HG03460 (cell line): ENCODE measurements around the gene TRIM68.

Source experiments
- ATAC-seq: cut with Tn5 transposase; IDR thresholded peaks from one replicate; pipeline ENCODE4 v1.9.1; 2021; ENCODE audit not compliant: unreplicated experiment

The TRIM68 gene

DNA sequence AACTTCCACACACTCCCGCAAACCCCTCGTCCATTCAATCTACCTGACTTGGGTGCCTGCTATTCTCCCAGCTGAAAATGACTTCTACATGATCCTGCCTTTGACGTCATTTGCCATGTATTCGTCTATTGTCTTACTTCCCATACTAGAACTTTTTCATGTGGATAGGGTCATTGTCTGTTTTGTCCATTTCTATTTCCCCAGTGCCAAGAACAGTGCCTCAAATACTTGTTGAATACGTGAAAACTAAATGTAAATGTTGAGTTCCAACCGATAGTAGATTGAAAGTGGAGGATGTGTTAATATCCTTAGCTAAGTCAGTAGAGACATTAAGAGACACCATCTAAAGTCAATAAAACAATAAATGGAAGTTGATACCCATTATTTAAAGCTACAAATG is 935 bp downstream of the TRIM68 start:
- ATAC-seq, result no peak

DNA sequence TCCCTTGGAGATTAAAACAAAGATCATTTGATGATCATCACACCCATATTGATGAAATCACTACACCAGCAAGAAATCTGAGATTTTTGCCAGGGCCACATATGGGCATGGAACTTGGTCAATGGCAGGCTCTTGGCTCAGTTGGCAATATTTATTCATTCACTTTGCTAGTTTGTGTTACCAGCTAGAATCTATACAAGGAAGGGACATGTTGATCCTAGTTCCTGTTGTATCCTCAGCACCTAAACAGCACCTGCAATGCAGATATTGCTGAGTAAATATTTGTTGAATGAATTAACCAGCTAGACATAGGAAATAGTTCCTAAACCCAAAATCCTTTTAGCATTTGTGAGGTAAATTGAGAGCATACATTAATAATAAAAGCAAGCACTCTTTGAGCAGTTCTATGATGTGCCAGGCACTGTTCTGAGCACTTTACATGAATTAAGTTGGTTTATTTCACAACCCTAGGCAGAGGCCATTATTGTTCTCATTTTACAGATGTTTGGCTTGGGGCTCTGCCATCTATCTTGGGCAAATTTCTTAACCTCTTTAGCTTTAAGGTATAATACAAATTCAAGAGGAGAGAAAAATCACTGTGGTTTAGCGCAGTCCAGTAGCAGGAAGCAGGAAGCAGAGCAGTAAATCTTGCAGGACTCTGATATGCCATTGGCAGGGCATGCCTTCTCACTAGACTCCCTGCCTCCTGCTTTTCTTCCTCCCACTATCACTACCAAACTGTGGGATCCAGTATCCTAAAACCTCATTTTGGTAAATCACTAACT is 1.6 kb downstream of the TRIM68 start:
- ATAC-seq, result no peak

DNA sequence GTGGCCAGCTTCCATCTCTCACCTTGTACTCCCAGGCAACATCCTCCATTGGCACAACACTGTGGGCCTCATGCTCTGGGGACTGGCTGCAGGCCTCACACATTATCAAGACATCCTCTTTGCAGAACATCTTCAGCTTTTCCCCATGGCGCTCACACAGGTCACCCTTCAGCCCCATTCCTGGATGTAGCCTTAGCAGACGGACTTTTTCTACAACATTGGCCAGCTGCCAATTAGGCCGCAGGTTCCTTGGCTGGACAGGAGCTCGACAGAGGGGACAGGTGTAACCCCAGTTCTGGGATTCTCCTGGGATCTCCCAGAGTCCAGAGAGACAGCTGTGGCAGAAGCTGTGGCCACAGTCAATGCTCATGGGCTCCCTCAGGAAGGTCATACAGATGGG is 3.0 kb downstream of the TRIM68 start:
- ATAC-seq, result no peak

DNA sequence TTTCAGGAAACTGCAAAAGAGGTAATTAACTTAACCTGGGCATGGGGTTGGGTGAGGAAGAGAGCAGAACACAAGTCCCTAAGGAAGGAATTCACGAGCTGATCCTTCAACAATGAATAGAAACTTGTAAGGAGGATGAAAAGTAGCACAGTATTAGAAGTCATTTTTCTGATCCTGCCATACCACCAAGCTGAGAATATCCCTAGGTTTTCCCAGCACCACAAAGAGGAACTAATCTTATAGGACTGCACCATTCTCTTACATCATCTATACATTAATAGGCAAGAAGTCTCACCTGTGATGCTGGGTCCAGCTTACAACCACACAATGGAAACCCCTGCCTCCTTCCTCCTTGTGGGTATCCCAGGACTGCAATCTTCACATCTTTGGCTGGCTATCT is 14.3 kb downstream of the TRIM68 start, which contains the start of gene OR52I1:
Gene OR52I1 (plus strand): TSS at position 301 of the 400 bp plus-strand sequence. CDS start 0 bp downstream, at position 301.
- no peak for ATAC-seq

DNA sequence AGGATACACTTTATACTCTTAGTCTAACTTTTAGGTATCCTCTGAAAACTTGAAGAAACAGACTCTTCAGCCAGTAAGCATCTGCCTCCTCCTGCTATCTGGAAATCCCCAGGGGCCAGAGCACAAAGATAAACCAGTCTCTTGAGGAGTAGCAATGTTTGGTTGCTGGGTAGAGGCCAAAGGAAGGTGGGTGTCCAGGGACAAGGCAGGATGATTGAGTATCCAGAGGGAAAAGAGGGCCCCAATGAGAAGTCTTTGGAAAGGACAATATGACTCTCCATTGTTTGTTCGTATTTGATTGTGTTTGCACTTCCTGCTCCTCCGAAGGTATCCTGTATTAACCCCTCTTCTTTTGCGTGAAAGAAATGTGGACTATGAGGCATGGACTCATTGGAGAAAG is 19.0 kb downstream of the TRIM68 start:
- no peak for ATAC-seq

DNA sequence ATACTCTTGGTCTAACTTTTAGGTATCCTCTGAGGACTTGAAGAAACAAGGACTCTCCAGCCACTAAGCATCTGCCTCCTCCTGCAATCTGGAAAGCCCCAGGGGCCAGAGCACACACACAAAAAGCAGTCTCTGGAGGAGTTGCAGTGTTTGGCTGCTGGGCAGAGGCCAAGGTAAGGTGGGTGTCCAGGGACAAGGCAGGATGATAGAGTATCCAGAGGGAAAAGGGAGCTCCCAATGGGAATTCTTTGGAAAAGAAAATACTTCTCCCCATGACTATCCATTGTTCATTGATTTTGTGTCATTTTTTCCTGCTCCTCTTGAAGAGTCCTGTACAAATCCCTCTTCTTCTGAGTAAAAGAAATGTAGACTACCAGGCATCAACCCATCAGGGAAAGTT is 26.6 kb downstream of the TRIM68 start, which contains the start of gene OR52I2:
Gene OR52I2 (plus strand): TSS at position 301 of the 400 bp plus-strand sequence.
- ATAC-seq, result no peak

DNA sequence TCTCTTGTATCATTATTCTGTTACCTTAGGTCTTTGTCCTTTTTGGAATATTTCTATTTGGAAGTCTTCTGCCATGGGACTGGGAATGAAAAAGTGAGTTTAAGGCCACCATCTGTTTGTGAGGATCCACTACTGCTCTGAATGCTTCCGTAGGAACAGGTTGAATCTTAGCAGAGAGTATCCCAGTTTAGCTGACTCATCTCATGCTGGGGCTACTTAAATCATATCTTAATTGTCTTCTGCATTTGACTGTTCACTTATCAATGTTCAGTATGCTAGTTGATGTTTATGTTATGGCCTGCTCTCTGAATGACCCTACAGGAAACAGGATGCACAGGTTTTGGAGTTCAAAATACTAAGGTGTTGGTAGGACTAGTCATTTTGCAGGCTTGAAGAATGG is 27.9 kb downstream of the TRIM68 start:
- ATAC-seq, result no peak

DNA sequence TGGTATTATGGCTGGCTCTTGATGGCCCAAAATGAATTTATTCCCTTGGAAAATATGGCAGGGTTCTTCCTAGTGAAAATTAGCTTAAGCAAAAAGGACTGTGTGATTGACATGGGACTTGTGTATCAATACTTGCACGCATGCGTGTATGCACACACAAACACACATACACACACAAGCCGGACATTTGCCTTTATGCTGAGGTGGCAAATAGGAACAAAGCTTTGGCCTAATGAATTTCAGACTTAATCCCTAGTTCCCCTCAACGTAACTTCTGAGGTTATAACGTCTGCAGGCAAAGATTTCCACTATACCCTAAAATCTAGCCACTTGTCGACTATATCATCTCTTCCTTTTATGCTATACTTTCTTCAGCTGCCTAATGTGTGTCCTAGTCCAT is 29.4 kb downstream of the TRIM68 start:
- ATAC-seq, result no peak

DNA sequence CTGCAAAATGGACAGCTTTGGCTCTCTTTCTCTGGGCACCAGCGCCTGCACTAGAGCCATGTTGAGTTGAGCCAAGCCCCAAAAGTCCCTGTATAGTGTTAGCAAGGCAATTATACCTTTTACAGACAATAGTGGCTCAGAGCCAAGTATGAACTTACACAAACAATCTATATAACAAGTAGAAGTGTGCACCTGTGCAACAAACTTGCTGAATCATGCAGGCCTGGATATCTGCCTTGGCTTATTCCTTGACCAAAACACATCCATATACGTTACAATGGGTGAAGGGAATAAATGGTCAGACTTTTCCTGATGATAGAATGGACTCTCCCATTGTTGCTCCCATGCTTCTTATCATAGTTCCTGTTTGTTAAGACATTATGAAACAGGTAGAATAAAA is 30.3 kb downstream of the TRIM68 start:
- no peak for ATAC-seq

DNA sequence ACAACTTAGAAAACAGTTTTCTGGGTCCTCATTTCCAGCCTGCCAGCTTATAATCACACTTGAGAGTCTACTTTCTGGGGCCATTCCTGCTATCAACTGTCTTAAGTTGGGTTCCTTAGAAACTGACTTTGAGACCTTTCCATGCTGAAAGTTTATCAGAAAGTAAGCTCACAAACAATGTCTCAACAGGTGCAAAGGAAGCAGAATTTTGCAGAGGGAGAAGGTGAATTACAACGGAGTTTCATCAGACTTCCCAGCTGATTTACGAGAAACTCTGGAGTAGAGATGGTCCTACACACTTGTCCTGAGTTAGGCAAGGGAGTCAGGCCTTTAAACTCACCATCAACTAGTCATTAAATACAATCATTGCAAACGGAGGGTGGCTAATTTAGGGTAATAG is 31.2 kb downstream of the TRIM68 start:
- ATAC-seq, result no peak

DNA sequence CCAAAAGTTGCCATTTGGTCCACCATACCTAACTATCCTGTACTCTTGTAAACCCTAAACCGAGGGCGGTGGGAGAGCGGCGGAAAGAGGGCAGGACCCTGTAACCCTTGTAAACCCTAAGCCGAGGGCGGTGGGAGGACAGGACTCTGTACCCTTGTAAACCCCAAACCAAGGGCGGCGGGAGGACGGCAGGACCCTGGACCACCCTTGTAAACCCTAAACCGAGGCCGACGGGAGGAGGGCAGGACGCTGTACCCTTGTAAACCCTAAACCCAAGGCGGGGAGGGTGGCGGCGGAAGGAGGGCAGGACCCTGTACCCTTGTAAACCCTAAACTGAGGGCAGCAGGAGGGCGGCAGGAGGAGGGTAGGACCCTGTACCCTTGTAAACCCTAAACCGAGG is 39.0 kb downstream of the TRIM68 start:
- ATAC-seq, result no peak

DNA sequence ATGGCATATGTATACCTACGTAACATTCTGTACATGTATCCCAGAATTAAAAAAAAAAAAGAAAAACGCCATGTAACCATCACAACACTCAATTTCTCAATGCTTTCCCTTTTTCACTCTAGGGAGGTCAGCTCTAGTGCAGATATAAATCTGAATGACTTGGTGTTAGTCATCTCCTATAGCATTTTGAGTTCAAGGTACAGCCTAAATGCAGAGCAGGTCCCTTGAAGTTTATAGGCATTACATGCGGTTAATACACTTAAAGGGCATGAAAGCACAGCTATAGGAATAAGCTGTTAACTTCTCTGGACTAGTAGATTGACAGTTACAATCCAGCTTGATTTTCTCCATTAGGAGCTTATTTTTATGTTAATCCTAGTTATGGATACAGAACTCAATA is 42.7 kb downstream of the TRIM68 start:
- ATAC-seq, result no peak

DNA sequence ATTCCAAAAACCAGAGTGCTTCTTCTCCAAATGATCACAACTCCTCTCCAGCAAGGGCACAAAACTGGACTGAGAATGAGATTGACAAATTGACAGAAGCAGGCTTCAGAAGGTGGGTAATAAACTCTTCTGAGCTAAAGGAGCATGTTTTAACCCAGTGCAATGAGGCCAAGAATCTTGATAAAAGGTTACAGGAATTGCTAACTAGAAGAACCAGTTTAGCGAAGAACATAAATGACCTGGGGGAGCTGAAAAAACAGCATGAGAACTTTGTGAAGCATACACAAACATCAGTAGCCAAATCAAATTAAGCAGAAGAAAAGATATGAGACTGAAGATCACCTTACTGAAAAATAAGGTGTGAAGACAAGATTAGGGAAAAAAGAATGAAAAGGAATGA is 47.6 kb downstream of the TRIM68 start:
- ATAC-seq, result no peak

DNA sequence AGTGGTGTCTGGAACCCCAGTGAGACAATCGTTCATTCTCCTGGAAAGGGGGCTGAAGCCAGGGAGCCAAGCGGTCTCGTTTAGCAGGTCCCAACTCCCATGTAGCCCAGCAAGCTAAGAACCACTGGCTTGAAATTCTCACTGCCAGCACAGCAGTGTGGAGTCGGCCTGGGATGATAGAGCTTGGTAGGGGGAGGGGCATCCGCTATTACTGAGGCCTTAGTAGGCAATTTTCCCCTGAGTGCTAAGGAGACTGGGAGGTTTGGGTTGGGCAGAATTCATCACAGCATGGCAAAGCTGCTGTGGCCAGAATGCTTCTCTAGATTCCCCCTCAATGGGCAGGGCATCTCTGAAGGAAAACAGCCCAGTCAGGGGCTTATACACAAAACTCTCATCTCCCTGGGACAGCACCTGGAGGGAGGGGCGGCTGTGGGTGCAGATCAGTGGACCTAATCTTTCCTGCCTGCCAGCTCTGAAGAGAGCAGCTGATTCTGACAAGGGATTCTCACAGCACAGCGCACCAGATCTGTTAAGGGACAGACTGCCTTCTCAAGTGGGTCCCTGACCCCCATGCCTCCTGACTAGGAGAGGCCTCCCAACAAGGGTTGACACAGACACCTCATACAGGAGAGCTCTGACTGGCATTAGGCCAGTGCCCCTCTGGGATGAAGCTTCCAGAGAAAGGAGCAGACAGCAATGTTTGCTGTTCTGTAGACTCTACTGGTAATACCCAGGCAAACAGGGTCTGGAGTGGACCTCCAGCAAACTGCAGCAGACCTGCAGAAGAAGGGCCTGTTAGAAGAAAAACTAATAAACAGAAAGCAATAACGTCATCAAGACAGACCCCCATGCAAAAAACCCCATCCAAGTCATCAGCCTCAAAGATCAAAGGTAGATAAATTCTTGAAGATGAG is 48.2 kb downstream of the TRIM68 start:
- no peak for ATAC-seq

DNA sequence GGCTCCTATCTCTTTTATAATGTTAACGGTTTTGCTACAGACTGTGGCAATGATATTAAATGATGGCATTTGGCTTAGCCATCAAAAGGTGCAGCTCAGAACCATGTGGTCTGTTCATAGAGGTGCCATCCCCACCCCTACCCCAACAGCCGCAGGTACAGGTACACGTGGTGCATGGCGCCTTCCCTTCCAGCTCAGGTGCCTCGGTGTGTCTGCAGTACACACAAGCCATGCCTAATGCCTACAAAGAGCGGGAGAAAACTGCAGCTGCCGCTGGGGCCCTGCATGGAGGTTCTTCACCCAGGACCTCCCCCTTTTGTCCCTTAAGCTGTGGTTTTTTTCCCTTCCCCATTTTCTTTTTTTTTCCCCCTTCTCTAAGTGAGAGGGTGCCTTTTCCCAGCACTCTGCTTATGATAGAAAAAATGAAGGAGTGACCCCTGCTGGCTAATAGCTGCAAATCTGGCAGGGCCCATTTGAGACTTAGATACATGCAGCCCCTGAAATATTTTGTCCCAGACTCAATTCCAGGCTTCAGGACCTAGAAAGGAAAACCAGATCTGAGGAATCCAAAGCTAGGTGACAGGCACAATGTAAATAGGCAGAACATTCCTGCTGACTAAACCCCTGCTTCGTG is 56.6 kb downstream of the TRIM68 start:
- no peak for ATAC-seq
